NOMO-1 (cell line): Measurements from ENCODE around the gene GRB7.
"Not testable (repeated sequence)": the region's sequence is repeated elsewhere in the genome, so short reads cannot be mapped to it uniquely, and the experiment has no call there.

Experiments
- DNase-seq, 2 experiments: peaks; one replicate each; lab custom pipeline; 2025; ENCODE audit not compliant: unreplicated experiment in 2 of 2; lab: John Stamatoyannopoulos, UW

GRB7 gene

GRCh38 chr17:39730095-39730921, 7.4 kb upstream of the GRB7 start, which contains the start of gene MIEN1:
Gene MIEN1 (minus strand): TSS chr17:39730532. CDS start chr17:39730495, 37 bp downstream.
- DNase-seq, result peak; percentile 69 to 83

DNA sequence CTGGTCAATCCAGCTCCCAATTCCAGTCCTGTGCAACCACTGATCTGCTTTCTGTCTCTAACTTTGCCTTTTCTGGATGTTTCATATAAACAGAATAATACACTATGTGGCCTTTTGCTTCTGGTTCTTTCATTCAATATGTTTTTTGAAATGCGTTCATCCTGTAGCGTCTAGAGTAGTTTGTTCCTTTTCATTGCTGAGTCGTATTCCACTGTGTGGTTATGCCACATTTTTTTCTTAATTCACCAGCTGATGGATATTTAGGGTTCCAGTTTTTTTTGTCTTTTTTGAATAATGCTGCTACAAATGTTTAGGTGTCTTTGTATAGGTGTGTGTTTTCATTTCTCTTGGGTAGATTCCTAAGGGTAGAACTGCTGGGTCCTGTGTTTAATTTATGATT, 5.2 kb upstream of the GRB7 start:
- no peak for DNase-seq

DNA sequence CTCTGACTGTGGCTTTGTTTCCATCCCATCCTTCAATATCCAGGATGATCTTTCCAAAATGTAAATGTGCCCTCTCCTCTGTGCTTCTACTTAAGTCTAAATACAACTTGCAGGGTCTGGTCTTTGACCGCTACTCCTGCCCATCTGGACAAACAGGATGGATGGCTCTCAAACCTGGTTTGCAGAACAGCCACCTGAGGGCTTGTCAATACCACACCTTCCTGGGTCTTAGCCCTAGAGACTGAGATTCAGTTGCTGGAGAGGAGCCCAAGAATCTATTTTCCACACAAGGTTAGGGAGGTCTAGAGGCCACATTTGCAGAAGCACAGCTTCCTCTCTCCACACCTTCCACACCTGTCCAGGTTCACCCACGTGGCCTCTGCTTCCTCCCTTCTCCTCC, 1.9 kb upstream of the GRB7 start:
- DNase-seq, result no peak

GRCh38 chr17:39736319-39737165, 1.2 kb upstream of the GRB7 start:
- DNase-seq, result no peak

DNA sequence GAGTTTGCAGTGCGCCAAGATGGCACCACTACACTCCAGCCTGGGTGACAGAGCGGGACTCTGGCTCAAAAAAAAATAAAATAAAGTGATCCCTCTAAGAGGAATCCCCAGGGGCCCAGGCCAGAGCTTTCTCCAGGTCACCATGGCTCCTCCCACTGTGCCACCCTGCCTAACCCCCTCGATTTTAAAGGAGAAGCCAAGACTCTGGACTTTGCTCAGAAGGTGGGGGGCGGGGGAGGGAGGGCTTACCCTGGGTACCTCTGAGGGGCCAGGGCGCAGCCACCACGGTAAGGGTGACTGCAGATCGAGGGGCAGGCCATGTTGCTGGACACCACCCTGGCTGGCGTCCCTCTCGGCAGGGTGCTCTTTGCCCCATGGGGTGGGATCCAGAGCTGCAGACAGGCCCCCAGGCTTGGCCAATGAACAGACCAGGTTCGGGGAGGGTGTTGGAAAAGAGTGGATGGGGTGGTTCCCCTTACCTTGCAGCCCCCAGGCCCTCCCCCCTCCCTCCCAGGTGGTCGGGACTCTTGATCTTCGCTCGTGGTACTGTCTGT, 455 bp upstream of the GRB7 start:
- DNase-seq, result no peak

DNA sequence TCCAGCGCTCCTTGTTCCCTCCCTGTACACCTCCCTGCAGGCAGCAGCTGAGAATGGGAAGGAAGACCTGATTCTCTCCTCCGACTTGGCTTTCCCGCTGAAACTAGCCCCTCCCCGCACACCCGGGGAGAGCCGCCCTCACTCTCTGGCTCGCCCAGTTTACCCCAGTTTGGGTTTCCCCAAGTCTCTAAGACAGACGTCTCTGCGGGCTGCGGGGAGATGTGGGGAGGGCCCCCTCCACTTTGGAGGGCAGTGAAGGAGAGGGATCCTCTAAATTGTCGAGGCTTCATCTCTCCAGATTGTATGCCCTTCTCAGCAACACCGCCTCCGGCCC, 797 bp downstream of the GRB7 start:
- no peak for DNase-seq

- DNase-seq, result no peak
Observed at GRCh38 chr17:39738983-39739884, 1.5 kb downstream of the GRB7 start.

GRCh38 chr17:39739885-39740356, 2.2 kb downstream of the GRB7 start:
- DNase-seq, result no peak

- no peak for DNase-seq
Observed at GRCh38 chr17:39740357-39741111, 2.8 kb downstream of the GRB7 start.

- no peak for DNase-seq
Observed at GRCh38 chr17:39742126-39742855, 4.6 kb downstream of the GRB7 start.

- no peak for DNase-seq
Observed at GRCh38 chr17:39742856-39743436, 5.2 kb downstream of the GRB7 start.

DNA sequence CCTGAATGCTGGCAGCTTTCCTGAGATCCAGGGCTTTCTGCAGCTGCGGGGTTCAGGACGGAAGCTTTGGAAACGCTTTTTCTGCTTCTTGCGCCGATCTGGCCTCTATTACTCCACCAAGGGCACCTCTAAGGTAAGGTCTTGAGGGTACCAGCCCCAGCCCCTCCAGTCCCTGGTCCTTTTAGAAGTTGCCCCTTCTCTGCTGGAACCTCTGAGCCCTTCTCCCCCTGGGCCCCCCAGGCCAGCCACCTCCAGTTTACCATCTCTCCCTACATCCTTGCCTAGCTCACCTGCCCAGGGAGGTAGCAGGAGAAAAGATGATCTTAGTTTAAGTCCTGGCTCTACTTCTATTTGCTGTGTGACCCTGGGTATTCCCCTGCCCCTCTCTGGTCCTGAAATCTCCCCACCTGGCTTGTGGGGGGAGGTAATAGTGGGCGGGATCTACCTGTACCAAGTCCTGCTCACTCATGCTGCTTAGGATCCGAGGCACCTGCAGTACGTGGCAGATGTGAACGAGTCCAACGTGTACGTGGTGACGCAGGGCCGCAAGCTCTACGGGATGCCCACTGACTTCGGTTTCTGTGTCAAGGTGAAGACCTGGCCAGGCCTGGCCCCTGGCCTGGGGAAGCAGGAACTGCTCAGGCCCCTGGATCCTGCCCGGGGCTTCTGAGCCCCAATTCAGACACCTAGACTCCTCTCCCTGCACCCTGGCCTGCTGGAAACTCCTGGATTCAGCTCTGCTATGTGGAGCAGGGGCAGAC, 6.5 kb downstream of the GRB7 start:
- DNase-seq, result no peak

DNA sequence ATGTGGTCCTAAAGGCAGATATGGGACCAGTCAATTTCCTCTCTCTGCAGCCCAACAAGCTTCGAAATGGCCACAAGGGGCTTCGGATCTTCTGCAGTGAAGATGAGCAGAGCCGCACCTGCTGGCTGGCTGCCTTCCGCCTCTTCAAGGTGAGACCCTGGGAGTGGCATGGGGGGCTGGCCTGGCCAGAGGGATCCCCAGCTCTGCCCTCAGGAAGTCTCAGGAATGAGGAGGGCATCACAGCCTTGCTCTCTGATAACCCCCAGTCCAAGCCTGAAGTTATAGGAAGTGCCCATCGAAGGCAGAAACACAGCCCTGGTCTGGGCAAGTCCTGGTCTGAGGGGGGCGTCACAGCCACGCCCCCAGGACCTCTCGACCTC, 7.1 kb downstream of the GRB7 start:
- no peak for DNase-seq

GRCh38 chr17:39745335-39746144, 7.8 kb downstream of the GRB7 start:
- DNase-seq, result no peak

GRCh38 chr17:39746145-39746461, 8.4 kb downstream of the GRB7 start:
- DNase-seq, result no peak

- no peak for DNase-seq
Observed at GRCh38 chr17:39747745-39748144, 10.0 kb downstream of the GRB7 start.

DNA sequence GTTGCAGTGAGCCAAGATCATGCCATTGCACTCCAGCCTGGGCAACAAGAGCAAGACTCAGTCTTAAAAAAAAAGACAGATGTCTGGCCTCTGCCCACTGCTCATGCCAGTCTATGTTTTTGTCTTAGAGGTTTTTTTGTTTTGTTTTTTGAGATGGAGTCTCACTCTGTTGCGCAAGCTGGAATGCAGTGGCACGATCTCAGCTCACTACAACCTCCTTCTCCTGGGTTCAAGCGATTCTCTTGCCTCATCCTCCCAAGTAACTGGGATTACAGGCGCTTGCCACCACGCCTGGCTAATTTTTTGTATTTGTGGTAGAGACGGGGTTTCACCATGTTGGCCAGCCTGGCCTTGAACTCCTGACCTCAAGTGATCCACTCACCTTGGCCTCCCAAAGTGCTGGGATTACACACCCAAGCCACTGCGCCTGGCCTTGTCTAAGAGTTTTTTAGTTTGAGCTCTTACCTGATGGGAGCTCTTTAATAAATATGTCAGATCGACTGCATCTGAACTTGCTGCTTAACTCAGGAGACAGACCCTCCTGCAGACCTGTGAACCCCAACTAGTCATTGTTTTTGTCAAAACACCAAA, 10.8 kb downstream of the GRB7 start:
- DNase-seq, result not testable (repeated sequence)
